HepG2 (cell line): ENCODE data around the gene GATAD2B. TPM values are rescaled to one million over a fixed set of nuclear protein-coding genes. Genes with fewer than 3 reads are reported as not detected.
A peak's percentile ranks its signal among the peaks of the same experiment; 100 is the strongest.

ENCODE experiments used
- FOXO1 ChIP-seq: sonication (generic); formaldehyde crosslinking; IDR thresholded peaks from 2 replicates; pipeline ENCODE4 v1.4.0; 2020; ENCODE audit warnings: missing genetic modification reagents
- RBM39 ChIP-seq: fragments of 200-400 bp; formaldehyde crosslinking; IDR thresholded peaks from one replicate; pipeline ENCODE4 v1.6.1; 2018; ENCODE audit warnings: antibody characterized with exemption, mild to moderate bottlenecking, low read depth, low read length; ENCODE audit not compliant: poor library complexity, severe bottlenecking
- SNAPC4 ChIP-seq: sonication (generic); formaldehyde crosslinking; IDR thresholded peaks from 2 replicates; pipeline ENCODE4 v1.4.0; 2020; ENCODE audit warnings: mild to moderate bottlenecking, missing genetic modification reagents
- WIZ ChIP-seq: sonication (generic); formaldehyde crosslinking; IDR thresholded peaks from 2 replicates; pipeline ENCODE4 v1.5.1; 2020; ENCODE audit warnings: mild to moderate bottlenecking, missing genetic modification reagents
- ZBTB42 ChIP-seq: sonication (generic); formaldehyde crosslinking; IDR thresholded peaks from 2 replicates; pipeline ENCODE4 v1.5.0; 2020; ENCODE audit warnings: mild to moderate bottlenecking, missing genetic modification reagents
- ZNF180 ChIP-seq: sonication (generic); formaldehyde crosslinking; IDR thresholded peaks from 2 replicates; pipeline ENCODE4 v1.4.0; 2020; ENCODE audit warnings: low read depth, missing genetic modification reagents, borderline replicate concordance
- ZNF496 ChIP-seq: sonication (generic); formaldehyde crosslinking; IDR thresholded peaks from 2 replicates; pipeline ENCODE4 v1.8.1; 2023; ENCODE audit warnings: mild to moderate bottlenecking, moderate library complexity, missing genetic modification reagents; ENCODE audit not compliant: insufficient replicate concordance
- ZNF543 ChIP-seq: sonication (generic); formaldehyde crosslinking; IDR thresholded peaks from 2 replicates; pipeline ENCODE4 v1.4.0; 2020; ENCODE audit warnings: mild to moderate bottlenecking, missing genetic modification reagents
- ZNF646 ChIP-seq: sonication (generic); formaldehyde crosslinking; IDR thresholded peaks from 2 replicates; pipeline ENCODE4 v1.9.0; 2021; ENCODE audit warnings: mild to moderate bottlenecking, missing genetic modification reagents
- ZNF788 ChIP-seq: sonication (generic); formaldehyde crosslinking; IDR thresholded peaks from 2 replicates; pipeline ENCODE4 v1.5.0; 2020; ENCODE audit warnings: mild to moderate bottlenecking, missing genetic modification reagents, borderline replicate concordance
- polyA plus RNA-seq, 8 experiments: library from polyadenylated mRNA; depleted of rRNA in 3 of 8; stranded (reverse) in 7 of 8; unstranded in 1 of 8; fragments of >200 nt; fragmentation: Illumina TruSeq in 4 of 8; extraction: Trizol in 4 of 8; gene quantifications; 2 replicates each; pipeline versions ENCODE4 v1.2.1 to v1.2.3, GENCODE V29; 2011 to 2016; ENCODE audit warnings: low read depth in 4 of 8, missing spikeins in 1 of 8, mixed read lengths in 1 of 8; ENCODE audit not compliant: insufficient read depth in 1 of 8
- total RNA-seq, 5 experiments: library from RNA; depleted of rRNA; stranded (reverse); fragments of >200 nt; fragmentation: Illumina TruSeq; extraction: Trizol; gene quantifications; 2 replicates each; pipeline ENCODE4 v1.2.3, GENCODE V29; 2016; ENCODE audit warnings: low read depth in 1 of 5
- TF ChIP-seq, protein P1 (sequence below): sonication (generic); formaldehyde crosslinking; IDR thresholded peaks from 2 replicates; pipeline ENCODE4 v1.8.0; 2022; ENCODE audit warnings: missing genetic modification reagents, mild to moderate bottlenecking, moderate library complexity, borderline replicate concordance
- TF ChIP-seq, protein P2 (sequence below): sonication (generic); formaldehyde crosslinking; IDR thresholded peaks from 2 replicates; pipeline ENCODE4 v1.5.0; 2020; ENCODE audit warnings: mild to moderate bottlenecking, missing genetic modification reagents

GATAD2B gene
- total and polyA plus RNA-seq, 2 of the 13 experiments (the other 11 are each of a cell fraction or from before 2014, with no cell fraction given): 3.2 to 5.2 TPM

GRCh38 chr1:153945795-153946621 is 23.2 kb upstream of the GATAD2B start (continued):
- TF ChIP-seq ZNF646 (CRISPR knock-in tag) (0 out of 2 replicates have a peak, but pooled peaks have one; percentile 20), RBM39 (peak; percentile 58), ZNF180 (CRISPR knock-in tag) (no peak), ZNF543 (peak; percentile 73; the same call in 1 of the 2 replicates), ZNF788 (CRISPR knock-in tag) (peak; percentile 65; the same call in 1 of the 2 replicates), FOXO1 (CRISPR knock-in tag) (no peak), WIZ (CRISPR knock-in tag) (peak; percentile 74; the same call in 1 of the 2 replicates), ZNF496 (CRISPR knock-in tag) (no peak), SNAPC4 (CRISPR knock-in tag) (no peak), ZBTB42 (CRISPR knock-in tag) (peak; percentile 43; the same call in 1 of the 2 replicates)
- TF ChIP-seq, protein P1, sequence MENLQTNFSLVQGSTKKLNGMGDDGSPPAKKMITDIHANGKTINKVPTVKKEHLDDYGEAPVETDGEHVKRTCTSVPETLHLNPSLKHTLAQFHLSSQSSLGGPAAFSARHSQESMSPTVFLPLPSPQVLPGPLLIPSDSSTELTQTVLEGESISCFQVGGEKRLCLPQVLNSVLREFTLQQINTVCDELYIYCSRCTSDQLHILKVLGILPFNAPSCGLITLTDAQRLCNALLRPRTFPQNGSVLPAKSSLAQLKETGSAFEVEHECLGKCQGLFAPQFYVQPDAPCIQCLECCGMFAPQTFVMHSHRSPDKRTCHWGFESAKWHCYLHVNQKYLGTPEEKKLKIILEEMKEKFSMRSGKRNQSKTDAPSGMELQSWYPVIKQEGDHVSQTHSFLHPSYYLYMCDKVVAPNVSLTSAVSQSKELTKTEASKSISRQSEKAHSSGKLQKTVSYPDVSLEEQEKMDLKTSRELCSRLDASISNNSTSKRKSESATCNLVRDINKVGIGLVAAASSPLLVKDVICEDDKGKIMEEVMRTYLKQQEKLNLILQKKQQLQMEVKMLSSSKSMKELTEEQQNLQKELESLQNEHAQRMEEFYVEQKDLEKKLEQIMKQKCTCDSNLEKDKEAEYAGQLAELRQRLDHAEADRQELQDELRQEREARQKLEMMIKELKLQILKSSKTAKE: peak; percentile 69
- TF ChIP-seq, protein P2, sequence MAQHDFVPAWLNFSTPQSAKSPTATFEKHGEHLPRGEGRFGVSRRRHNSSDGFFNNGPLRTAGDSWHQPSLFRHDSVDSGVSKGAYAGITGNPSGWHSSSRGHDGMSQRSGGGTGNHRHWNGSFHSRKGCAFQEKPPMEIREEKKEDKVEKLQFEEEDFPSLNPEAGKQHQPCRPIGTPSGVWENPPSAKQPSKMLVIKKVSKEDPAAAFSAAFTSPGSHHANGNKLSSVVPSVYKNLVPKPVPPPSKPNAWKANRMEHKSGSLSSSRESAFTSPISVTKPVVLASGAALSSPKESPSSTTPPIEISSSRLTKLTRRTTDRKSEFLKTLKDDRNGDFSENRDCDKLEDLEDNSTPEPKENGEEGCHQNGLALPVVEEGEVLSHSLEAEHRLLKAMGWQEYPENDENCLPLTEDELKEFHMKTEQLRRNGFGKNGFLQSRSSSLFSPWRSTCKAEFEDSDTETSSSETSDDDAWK (CRISPR knock-in tag): no peak
